COR-L47 (cell line): ENCODE results near the gene PRKCD.

Source experiments
- DNase-seq: peaks from one replicate; lab custom pipeline; 2025; lab: John Stamatoyannopoulos, UW

The PRKCD gene

DNA sequence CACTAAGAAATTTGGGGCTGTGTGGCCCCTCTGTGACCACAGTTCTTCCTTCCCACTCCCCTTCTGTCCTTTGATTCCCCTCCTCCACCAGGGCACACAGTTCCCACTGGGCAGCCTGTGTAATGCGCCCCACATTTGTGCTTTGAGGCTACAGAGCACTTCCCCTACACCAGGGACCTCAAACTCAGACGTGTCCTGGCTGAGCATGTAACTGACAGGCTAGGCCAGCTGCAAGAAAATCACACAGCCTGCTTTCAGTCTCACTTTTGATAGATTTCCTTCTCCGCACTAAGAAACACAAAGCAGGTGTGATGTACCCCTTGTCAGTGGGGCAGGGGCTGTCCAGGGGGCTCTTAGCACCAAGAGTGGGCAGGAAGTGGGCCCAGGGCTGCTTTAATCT, 29.6 kb downstream of the PRKCD start:
- no peak for DNase-seq

DNA sequence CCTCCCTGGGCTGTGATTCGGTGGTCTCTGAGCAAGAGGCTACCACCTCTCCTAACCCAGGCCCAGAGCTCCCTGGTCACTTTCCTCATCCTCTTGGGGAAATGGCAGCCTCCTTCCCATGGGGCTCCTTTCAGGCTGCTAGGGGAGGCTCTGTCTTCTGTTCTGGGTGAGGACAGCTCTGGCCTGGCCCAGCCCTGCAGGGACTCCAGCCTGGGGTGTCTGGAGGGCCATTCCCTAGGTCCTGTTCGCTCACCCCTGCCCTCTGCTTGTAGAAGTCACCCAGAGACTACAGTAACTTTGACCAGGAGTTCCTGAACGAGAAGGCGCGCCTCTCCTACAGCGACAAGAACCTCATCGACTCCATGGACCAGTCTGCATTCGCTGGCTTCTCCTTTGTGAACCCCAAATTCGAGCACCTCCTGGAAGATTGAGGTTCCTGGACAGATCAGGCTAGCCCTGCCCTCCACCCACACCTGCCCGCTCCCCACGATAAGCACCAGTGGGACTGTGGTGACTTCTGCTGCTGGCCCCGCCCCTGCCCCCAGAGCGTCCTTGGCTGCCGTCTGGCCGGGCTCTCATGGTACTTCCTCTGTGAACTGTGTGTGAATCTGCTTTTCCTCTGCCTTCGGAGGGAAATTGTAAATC, 30.9 kb downstream of the PRKCD start:
- no peak for DNase-seq

DNA sequence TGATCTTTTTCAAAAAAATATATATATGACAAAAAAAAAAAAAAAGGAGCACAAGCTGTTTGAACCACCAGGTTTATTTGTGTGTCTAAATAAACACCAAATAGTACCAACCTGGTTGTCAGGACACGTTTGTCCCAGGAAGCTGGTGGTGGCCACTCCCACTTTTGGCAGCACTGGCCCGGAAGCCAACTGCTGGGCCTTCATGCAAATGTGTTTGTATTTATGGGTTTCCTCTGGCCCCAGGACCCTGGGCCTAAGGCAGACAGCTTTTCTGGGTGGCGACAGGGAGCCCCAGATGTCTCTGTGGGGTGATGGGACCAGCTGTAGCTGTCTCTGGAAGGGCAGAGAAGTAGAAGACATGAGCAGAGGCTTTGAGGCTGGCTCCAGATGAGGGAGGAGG, 31.6 kb downstream of the PRKCD start:
- DNase-seq, result no peak

DNA sequence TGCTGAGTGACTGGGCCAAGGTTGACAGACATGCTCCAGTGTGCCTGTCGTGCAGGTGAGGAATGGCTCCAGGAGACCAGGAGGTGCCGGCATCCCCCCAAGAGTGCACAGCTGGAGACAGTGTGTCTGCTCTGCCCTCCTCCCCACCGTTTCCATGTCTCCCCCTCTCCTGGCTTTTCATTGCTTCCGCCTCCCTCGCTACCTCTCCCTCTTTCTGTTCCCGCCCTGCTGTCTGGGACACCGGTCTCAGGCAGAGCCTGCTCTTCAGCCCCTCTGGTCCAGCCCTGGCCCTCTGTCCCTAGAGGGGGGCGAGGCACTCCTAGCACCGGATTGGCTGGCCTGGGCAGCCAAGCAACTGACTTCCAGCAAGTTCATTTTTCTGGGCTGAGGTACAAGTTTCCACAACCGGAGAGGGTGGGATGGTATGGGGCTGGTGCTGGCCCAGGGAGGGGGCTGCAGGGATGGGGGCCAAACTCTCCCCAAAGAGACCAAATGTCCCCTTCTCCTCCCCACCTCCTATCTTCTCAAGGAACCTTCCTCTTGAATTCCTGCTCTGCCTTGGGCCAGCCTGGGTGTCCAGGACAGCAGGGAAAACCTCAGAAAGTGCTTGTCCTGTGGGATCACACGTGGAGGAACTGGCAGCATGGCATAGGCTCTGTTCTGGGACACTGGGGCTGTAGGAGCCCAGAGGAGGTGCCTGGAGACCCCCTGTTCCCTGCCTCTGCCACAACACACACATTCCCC, 32.6 kb downstream of the PRKCD start:
- DNase-seq, result no peak

DNA sequence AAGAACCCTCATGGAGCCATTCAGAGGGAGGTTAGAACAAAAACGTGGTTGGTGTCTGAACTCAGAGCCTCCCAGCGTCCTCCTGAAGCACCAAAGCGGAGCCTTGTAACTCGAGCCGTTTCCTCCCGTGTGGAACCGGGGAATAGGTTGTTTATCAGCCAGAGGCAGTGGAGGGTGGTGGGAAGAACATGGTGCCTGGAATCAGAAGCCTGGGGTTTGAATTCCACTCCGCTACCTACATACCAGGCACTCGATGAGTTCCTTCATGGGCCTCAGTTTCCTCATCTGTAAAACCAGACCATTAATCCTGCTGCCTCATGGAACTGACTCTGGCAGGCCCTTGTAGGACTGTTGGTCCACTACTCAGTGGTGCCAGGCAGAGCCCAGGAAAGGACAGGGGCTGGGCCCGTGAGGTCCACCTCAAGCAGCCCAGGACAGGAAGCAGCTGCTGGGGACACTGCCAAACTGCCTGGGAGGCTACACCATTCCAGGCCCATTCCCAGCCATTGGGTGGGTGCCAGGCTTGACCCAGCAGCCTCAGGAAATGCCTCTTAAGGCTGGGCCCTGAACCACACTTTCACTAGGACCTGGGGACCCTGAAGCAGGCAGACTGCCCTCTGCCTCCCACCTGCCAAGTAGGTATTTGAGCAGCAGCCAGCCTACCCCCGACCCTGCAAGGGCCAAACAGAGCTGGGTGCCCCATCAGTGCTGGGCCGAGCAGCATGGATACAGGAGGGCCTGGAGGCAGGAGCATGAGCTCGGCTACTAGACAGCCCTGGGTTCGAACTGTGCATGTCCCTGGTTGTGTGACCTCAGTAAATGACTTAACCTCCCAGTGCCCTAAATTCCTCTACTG, 33.4 kb downstream of the PRKCD start:
- no peak for DNase-seq

DNA sequence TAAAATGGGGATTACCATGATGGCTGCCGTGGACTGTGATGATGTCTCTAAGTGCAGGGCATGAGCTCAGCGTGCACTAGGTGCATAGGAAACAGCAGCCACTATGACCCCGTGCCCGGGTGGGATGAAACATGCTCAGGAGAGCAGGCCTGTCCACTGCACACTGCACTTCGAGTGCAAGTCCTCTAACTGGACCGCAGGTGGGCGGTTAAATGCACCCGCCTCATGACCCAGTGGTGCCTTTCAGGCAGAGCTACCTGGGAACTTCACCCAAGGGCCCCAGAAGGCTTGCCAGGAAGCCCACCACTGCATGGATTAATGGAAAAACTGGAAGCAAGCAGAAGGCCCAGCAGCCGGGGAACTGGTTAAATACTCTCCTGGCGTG, 34.0 kb downstream of the PRKCD start:
- no peak for DNase-seq

DNA sequence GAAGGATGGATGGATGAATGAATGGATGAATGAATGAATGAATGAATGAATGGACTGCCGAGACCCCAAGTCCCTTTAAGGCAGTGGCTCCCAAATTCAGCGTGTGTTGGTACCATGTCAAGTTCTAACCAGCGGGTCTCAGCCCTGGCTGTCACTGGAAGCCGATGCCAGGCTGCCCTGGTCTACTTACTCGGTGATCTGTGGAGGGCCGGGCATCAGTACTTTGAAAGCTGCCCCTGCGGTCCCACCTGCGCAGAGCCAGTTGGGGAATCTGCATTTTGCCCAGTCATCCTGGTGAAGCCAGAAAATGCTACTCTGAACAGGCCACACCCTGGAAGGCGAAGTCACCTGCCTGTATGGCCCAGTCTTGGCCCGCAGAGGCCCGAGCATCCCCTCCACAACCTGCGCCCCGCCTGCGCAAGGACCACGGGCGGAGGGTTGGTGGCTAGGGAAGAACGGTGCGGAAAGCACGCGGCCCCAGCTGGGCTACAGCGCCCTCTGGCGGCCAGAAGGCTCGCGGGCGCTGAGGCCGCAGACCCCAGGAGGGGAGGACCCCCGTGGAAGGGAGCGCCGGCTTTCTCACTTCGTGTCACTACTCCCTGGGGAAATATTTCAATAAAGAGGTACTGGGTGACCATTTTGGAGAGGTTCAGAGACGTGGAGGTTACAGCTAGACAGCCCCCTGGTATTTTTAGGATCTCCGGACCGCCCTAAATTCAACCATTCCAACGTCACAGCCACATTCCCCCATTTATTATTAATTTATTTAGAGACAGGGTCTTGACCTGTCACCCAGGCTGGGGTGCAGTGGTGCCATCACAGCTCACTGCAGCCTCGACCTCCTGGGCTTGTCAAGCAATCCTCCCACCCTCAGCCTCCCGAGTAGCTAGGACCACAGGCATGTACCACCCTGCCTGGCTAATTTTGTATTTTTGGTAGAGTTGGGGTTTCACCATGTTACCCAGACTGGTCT, 34.9 kb downstream of the PRKCD start:
- no peak for DNase-seq

DNA sequence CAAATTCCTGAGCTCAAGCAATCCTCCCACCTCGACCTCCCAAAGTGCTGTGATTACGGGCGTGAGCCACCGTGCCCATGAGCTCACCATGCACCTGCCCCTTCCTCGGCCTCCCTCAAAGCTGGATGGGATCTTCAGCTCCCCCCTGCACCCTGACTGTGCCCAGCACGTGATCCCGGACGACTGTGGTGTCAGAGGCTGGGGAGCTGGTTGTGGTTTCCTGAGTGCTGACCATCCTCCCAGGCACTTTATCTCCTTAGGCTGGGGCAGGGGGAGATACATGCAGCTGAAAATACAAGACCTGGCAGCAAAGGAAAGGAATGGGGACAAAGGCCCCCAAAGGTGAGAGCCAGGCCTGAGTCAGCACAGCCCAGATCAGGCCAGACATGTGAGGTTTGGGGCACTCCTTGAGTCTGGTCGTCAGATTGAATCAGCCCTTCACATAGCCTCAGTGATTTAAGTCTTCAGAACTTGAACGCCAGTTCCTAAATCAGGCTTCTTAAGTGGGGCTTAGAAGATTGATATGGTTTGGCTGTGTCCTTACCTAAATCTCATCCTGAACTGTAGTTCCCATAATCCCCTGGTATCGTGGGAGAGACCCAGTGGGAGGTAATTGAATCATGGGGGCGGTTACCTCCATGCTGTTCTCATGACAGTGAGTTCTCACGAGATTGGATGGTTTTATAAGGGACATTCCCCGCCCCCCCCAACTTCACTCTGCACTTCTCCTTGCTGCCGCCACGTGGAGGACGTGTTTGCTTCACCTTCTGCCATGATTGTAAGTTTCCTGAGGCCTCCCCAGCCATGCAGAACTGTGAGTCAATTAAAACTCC, 35.8 kb downstream of the PRKCD start:
- DNase-seq, result no peak

DNA sequence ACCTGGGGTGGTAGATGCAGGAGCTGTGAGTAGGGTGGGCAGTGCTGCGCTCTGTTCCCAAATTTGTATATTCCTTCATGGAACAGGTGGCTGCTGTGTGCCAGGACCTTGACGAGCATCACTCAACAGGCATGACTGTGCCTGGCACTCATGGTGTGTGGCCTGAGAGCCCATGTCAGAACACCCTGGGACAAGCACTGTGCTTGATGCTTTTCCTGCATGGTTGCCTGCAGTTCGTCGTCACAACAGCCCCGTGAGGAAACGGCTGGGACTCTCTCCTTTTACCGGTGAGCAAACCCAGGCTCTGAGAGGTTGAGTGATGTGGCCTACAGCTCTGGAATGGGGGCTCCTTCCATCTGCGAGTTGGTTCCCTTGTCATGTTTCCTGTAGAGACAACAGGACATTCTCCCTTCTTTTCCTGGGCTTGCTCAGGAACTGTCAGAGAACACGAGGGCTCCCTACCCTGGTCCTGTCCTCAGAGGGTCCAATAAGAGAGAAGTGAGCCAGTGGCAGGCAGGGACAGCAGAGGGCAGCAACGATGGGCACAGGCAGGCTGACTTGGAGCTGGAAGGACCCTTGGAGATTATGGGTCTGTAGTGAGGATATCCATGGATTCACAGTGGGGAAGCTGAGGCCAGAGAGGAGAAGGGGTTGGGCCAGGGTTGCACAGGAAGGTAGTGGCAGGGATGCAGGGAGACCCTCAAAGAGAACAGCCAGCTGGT, 37.4 kb downstream of the PRKCD start:
- DNase-seq, result no peak

DNA sequence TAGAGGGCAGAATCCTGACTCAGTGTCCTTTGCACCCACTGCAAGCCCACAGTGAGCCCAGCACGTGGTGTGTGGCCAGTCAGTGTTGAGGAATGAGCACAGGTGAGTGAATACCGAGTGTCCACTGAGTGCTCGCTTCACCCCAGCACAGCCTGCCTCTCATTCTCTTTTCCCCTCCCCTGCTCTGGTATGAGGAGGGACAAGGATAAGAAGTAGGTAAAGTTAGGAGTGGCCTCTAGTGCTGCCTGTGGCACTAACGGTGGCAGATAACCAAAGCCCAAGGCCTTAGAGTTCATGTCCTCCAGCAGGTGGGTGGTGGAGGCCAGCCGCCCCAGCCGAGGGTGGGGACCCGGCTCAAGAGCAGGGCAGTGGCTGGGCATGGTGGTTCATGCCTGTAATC, 38.0 kb downstream of the PRKCD start:
- DNase-seq, result no peak

DNA sequence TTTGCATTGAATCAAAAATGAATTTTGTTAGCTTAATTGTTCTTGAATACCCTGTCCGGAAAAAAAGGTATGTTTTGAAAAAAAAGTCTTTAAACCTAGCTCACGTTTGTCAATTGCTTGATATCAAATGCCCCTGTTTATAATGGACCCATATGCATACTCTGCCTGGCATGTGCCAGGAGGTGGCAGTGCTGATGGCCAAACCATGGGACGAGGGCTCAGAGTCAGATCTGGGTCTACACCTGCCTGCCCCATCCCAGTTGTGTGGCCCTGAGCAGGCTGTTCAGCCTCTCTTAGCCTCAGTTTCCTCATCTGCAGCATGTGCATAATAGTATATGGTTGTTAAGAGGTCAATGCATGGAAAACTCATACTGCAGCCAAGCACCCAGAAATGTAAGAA, 38.8 kb downstream of the PRKCD start:
- no peak for DNase-seq

DNA sequence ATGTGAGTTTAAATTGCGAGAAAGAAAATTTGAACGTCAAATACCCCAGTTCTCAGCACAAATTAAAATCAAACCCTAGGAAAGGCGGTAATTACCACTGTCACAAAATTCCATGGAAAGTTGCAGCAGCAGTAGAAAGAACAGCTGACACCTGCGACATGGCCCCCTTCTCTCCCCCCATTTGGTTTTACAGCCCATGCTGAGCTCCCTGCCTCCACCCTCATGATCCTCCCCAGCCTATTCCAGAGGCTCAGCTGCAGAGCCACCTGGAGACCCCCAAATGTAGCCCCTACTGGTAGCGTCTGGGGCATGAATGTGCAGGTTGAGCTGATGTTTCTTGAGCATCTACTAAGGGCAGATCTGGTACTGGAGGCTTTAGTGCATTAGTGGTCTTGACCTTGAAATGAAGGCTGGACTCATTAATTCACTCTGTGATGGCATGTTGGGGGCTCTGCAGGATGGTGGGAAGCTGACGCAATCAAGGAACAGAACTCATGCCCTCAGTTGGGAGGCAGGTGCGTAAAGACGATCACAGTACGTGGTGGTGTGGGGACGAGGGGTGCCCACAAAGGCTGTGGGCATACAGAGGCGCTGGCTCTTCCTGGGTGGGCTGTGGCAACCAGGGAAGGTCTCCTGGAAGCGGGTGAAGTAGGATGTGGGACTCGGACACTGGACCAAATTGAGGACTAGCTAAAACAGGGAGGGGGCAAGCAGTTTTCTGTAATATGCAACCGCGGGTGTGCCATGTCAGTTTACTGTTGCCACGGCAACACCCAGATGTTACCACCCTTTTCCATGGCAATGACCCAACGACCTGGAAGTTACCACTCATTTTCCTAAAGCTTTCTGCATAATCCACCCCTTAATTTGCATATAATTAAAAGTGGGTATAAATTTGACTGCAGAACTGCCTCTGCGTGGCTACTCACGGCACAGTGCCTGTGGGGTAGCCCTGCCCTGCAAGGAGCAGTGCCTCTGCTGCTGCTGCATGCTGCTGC, 39.8 kb downstream of the PRKCD start:
- no peak for DNase-seq

DNA sequence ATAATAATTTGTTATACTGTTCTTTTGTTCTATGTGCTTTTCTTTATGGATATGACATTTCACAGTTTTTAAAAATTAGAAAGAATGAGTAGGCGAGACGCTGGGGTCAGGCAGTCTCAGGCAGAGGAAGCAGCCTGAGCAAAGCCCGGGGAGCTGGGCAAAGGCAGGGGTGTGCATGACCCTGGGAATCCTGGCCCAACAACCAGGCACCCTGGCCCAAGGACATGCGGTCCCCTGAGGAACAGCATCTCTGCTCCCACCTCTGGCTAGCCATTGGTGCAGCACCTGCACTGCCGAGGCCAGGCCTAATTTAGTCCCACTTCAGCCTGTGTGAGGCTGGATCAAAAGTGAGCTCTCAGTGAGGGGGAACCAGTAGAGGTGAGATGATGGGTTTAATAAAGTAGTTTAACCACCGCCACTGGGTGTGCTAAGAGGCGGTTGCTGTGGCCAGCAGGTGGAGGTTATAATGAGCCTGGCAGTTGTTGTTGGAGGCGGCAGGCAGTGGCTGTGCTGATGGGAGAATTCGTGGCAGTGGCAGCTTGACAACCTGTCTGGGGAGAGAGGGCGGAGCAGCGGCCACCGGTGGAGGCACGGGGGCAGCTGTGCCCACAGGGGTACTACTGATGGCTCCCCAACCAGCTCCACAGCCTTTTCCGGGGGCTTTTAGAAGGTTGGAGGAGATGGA, 41.5 kb downstream of the PRKCD start:
- DNase-seq, result no peak

DNA sequence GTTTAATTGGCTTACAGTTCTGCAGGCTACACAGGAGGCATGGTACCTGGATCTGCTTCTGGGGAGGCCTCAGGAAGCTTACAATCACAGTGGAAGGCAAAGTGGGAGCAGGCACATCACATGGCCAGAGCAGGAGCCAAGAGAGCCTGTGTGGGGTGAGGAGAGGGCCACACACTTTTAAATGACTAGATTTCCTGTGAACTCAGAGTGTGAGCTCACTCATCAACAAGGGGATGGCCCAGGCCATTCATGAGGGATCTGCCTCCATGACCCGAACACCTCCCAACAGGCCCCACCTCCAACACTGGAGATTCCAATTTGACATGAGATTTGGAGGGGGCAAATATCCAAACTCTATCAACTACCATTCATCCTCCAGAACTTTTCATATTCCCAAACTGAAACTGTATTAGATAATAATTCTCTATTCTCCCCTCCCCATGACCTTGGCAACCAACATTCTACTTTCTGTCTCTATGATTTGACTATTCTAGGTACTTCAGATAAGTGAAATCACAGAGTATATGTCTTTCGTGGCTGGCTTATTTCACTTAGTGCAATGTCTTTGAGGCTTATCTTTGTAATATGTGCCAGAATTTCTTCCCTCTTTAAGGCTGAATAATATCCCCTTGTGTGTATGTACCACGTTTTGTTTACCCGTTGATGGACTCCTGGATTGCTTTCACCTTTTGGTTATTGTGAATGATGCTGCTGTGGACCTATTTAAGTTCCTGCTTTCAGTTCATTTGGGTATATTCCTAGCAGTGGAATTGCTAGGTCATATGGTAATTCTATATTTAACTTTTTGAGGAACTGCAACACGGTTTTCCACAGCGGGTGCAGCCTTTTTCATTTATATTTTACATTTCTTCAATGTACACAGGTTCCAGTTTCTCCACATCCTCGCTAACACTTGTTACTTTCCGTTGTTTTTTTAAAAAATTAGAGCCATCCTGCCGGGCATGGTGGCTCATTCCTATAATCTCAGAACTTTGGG, 51.0 kb downstream of the PRKCD start:
- DNase-seq, result no peak

DNA sequence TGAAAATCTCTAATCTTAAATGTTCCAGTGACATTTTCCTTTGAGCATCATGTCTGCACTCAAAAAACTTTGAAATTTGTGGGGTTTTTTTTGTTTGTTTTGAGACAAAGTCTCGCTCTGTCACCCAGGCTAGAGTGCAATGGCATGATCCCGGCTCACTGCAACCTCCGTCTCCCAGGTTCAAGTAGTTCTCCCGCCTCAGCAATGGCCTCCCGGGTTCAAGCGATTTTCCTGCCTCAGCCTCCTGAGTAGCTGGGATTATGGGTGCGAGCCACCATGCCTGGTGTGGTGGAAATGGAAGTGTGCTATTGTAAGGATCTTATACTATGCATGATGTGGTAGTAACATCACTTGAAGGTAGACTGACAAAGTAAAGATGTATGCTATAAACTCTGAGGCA, 52.3 kb downstream of the PRKCD start:
- DNase-seq, result no peak

DNA sequence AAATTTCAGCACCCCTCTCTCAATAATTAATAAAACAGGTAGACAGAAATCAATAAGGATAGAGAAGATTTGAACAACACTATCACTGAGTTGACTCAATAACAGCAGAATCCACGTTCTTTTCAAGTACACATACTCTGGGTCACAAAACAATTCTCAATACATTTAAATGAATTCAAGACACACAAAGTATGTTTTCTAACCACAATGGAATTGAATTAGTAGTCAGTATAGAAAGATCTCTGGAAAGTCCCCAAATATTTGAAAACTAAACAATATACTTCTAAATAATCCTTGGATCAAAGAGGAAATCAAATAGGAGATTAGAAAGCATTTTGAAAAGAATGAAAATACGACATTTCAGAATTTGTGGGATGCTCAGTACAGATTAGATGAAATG, 54.8 kb downstream of the PRKCD start:
- DNase-seq, result no peak

DNA sequence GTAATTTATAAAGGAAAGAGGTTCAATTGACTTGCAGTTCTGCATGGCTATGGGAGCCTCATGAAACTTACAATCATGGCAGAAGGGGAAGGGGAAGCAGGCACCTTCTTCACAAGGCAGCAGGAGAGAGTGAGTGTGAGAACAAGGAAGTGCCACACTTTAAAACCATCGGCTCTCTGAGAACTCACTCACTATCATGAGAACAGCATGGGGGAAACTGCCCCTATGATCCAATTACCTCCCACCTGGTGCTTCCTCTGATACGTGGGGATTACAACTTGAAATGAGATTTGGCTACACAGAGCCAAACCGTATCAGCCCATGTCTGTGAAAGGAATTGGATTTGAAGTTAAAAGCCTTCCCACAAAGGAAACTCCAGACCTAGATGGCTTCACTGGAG, 55.7 kb downstream of the PRKCD start:
- no peak for DNase-seq
